K562 (cell line): Measurements from ENCODE around the gene NRTN. TPM values are rescaled to one million over a fixed set of nuclear protein-coding genes. Genes with fewer than 3 reads are reported as not detected.

Experiments
- BHLHE40 ChIP-seq: IDR thresholded peaks from 2 replicates; pipeline ENCODE4 v1.6.1; 2011; ENCODE audit warnings: low read length, improper control_type of control experiment
- BRD9 ChIP-seq: fragments of 450-650 bp; IDR thresholded peaks from 2 replicates; pipeline ENCODE4 v1.6.1; 2018; ENCODE audit warnings: low read depth; ENCODE audit not compliant: partially characterized antibody
- CTBP1 ChIP-seq: fragments of 450-650 bp; IDR thresholded peaks from 2 replicates; pipeline ENCODE4 v1.6.1; 2016; ENCODE audit warnings: borderline replicate concordance
- EP400 ChIP-seq: fragments of 450-650 bp; IDR thresholded peaks from 2 replicates; pipeline ENCODE4 v1.6.1; 2017; ENCODE audit warnings: antibody characterized with exemption, mild to moderate bottlenecking, moderate library complexity
- ETV6 ChIP-seq, 3 experiments: fragments of 150-350 bp in 1 of 3; sonication (generic) in 1 of 3; formaldehyde crosslinking in 1 of 3; IDR thresholded peaks; 2 replicates each; pipeline versions ENCODE4 v1.6.1 to v1.8.0; 2014 to 2022; ENCODE audit warnings: borderline replicate concordance in 2 of 3, low read depth in 2 of 3, antibody characterized with exemption in 1 of 3, low read length in 1 of 3, mild to moderate bottlenecking in 1 of 3, missing genetic modification reagents in 1 of 3
- GATAD2A ChIP-seq: fragments of 450-650 bp; IDR thresholded peaks from 2 replicates; pipeline ENCODE4 v1.6.1; 2017
- KDM5B ChIP-seq: fragments of 200-600 bp; sonication (generic); IDR thresholded peaks from 2 replicates; pipeline ENCODE4 v1.6.1; 2012; ENCODE audit warnings: low read depth, mild to moderate bottlenecking, moderate library complexity, low read length, control low read depth, inconsistent platforms; ENCODE audit not compliant: insufficient replicate concordance
- PHB2 ChIP-seq: fragments of 450-650 bp; IDR thresholded peaks from 2 replicates; pipeline ENCODE4 v1.6.1; 2017; ENCODE audit warnings: low read depth
- PHF8 ChIP-seq: fragments of 200-600 bp; sonication (generic); IDR thresholded peaks from 2 replicates; pipeline ENCODE4 v1.6.1; 2012; ENCODE audit warnings: mixed run types, mild to moderate bottlenecking, inconsistent platforms, low read length, moderate library complexity, borderline replicate concordance
- RCOR1 ChIP-seq, 2 experiments: IDR thresholded peaks; 2 replicates each; pipeline ENCODE4 v1.6.1; 2012; ENCODE audit warnings: low read depth in 2 of 2, low read length in 2 of 2, borderline replicate concordance in 1 of 2, improper control_type of control experiment in 1 of 2
- SMAD4 ChIP-seq: fragments of 250-450 bp; sonication (Bioruptor Pico); conservative IDR thresholded peaks from 2 replicates; pipeline ENCODE4 v1.8.0; 2021; ENCODE audit warnings: inconsistent platforms, mild to moderate bottlenecking, moderate library complexity
- ZBTB9 ChIP-seq: fragments of 450-650 bp; formaldehyde crosslinking; IDR thresholded peaks from 2 replicates; pipeline ENCODE4 v1.4.0; 2020; ENCODE audit warnings: mild to moderate bottlenecking, moderate library complexity
- ZNF507 ChIP-seq: conservative IDR thresholded peaks from 2 replicates; pipeline ENCODE4 v1.6.1; 2017; ENCODE audit warnings: missing genetic modification characterization, missing compliant biosample characterization
- ZNF695 ChIP-seq: fragments of 450-650 bp; formaldehyde crosslinking; IDR thresholded peaks from 2 replicates; pipeline ENCODE4 v1.4.0; 2020; ENCODE audit warnings: mild to moderate bottlenecking, moderate library complexity
- polyA plus RNA-seq, 8 experiments: library from polyadenylated mRNA; depleted of rRNA in 4 of 8; stranded (reverse) in 5 of 8; unstranded in 3 of 8; fragments of >200 nt; fragmentation: Nextera tagmentation in 2 of 8; fragmentation: Illumina TruSeq in 1 of 8; extraction: Ambion mirVana in 2 of 8; extraction: Trizol in 1 of 8; gene quantifications; 2 replicates each; pipeline versions ENCODE4 v1.2.1 to v1.2.3, GENCODE V29; 2011 to 2014; ENCODE audit warnings: inconsistent platforms in 1 of 8, missing spikeins in 1 of 8
- total RNA-seq, 7 experiments: library from RNA; depleted of rRNA in 6 of 7; stranded (reverse); fragments of >200 nt in 6 of 7; fragmentation: Illumina TruSeq in 2 of 7; extraction: Trizol in 2 of 7; gene quantifications; 2 replicates each; pipeline versions ENCODE4 v1.2.1 to v1.2.3, GENCODE V29; 2011 to 2021; ENCODE audit warnings: low replicate concordance in 1 of 7
- TF ChIP-seq, protein P1 (sequence below): sonication (generic); formaldehyde crosslinking; IDR thresholded peaks from 2 replicates; pipeline ENCODE4 v1.8.1; 2023; ENCODE audit warnings: missing genetic modification reagents, mild to moderate bottlenecking, borderline replicate concordance
- TF ChIP-seq, protein P2 (sequence below): sonication (generic); formaldehyde crosslinking; IDR thresholded peaks from 2 replicates; pipeline ENCODE4 v1.8.0; 2022; ENCODE audit warnings: mild to moderate bottlenecking, missing genetic modification reagents

Gene NRTN
- total and polyA plus RNA-seq, 9 of the 15 experiments (the other 6 are each of a cell fraction or from before 2014, with no cell fraction given) = 0.62 to 8.1 (median 1.6) TPM; not detected in 2

DNA sequence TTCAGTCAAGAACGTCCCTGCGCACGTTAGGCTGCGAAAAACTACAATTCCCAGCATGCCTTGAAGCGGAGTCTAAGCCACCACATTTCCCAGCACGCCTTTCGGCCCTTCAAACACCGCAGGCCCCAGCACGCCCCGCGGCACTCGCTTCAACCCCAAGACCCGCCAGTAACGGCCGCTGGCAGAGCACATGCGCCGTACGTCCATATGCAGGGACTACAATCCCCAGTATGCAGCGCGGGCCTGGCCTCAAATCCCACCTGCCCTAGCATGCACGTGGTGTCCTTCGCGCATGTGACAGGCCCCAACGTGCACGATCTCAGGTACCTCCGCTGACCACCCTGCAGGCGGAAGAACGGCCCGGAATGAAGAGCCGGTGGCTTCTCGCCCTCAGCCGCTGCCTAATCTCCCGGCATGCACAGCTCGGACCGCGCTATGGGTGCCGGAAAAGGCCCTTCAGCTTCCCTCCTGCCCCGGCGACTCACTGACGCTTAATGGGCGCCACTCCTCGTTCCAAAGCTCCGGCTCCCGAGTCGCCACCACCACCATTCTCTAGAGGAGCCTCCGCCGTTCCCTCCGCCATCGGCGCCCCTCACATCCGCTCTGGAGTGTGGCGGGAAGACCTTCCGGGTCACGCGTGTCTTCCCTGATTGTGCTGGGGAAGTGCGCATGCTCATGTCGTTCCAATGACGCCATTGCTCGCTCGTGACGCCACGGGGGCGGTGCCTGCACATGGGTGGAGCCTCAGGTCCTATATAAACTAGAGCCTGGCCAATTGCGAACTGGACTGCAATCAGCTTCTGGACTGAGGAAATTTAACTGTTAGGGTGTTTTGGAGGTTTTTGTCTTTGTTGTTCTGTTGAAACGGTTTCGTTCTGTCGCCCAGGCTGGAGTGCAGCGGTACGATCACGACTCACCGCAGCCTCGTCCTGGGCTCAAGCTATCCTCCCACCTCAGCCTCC is 14.0 kb upstream of the NRTN start, which contains the start of gene DUS3L (continued):
- no peak; the same call in 1 of the 2 replicates for TF ChIP-seq CTBP1
- TF ChIP-seq PHB2 = no peak
- TF ChIP-seq ETV6 (IDR thresholded peaks at IDR 0.05; ENCODE audit: borderline replicate concordance in 1 of 2, low read depth in 2 of 2, low read length in 1 of 2) = no peak
- TF ChIP-seq ETV6 (CRISPR knock-in tag; IDR thresholded peaks at IDR 0.05; ENCODE audit: borderline replicate concordance) = peak; percentile 60; the same call in 1 of the 2 replicates
- 0 out of 2 replicates have a peak, but pooled peaks have one; percentile 75 for TF ChIP-seq ZNF695 (CRISPR knock-in tag)
- peak; percentile 100 for TF ChIP-seq EP400
- TF ChIP-seq, protein P1, sequence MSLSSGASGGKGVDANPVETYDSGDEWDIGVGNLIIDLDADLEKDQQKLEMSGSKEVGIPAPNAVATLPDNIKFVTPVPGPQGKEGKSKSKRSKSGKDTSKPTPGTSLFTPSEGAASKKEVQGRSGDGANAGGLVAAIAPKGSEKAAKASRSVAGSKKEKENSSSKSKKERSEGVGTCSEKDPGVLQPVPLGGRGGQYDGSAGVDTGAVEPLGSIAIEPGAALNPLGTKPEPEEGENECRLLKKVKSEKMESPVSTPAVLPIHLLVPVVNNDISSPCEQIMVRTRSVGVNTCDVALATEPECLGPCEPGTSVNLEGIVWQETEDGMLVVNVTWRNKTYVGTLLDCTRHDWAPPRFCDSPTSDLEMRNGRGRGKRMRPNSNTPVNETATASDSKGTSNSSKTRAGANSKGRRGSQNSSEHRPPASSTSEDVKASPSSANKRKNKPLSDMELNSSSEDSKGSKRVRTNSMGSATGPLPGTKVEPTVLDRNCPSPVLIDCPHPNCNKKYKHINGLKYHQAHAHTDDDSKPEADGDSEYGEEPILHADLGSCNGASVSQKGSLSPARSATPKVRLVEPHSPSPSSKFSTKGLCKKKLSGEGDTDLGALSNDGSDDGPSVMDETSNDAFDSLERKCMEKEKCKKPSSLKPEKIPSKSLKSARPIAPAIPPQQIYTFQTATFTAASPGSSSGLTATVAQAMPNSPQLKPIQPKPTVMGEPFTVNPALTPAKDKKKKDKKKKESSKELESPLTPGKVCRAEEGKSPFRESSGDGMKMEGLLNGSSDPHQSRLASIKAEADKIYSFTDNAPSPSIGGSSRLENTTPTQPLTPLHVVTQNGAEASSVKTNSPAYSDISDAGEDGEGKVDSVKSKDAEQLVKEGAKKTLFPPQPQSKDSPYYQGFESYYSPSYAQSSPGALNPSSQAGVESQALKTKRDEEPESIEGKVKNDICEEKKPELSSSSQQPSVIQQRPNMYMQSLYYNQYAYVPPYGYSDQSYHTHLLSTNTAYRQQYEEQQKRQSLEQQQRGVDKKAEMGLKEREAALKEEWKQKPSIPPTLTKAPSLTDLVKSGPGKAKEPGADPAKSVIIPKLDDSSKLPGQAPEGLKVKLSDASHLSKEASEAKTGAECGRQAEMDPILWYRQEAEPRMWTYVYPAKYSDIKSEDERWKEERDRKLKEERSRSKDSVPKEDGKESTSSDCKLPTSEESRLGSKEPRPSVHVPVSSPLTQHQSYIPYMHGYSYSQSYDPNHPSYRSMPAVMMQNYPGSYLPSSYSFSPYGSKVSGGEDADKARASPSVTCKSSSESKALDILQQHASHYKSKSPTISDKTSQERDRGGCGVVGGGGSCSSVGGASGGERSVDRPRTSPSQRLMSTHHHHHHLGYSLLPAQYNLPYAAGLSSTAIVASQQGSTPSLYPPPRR (CRISPR knock-in tag) = peak; percentile 87; the same call in 1 of the 2 replicates
- peak; percentile 77 for TF ChIP-seq ZBTB9 (CRISPR knock-in tag)
- TF ChIP-seq, protein P2, sequence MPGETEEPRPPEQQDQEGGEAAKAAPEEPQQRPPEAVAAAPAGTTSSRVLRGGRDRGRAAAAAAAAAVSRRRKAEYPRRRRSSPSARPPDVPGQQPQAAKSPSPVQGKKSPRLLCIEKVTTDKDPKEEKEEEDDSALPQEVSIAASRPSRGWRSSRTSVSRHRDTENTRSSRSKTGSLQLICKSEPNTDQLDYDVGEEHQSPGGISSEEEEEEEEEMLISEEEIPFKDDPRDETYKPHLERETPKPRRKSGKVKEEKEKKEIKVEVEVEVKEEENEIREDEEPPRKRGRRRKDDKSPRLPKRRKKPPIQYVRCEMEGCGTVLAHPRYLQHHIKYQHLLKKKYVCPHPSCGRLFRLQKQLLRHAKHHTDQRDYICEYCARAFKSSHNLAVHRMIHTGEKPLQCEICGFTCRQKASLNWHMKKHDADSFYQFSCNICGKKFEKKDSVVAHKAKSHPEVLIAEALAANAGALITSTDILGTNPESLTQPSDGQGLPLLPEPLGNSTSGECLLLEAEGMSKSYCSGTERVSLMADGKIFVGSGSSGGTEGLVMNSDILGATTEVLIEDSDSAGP (CRISPR knock-in tag) = no peak
- TF ChIP-seq BRD9 = no peak
- no peak for TF ChIP-seq ZNF507 (tag)
- TF ChIP-seq KDM5B = peak; percentile 99
- TF ChIP-seq RCOR1 (IDR thresholded peaks at IDR 0.05; ENCODE audit: borderline replicate concordance in 1 of 2, low read depth in 2 of 2, low read length in 2 of 2) = peak in 1 of 2 experiments; percentile 1; a peak in 1 of 4 replicates
- TF ChIP-seq GATAD2A = no peak
- no peak; the same call in 1 of the 2 replicates for TF ChIP-seq SMAD4 (CRISPR knock-in tag)
- TF ChIP-seq BHLHE40 = peak; percentile 84
- TF ChIP-seq PHF8 = peak; percentile 99
